Testis (tissue), 2 donors: ENCODE measurements around the gene LCP2.

Experiments
- POLR2A ChIP-seq: fragments of 450-650 bp; IDR thresholded peaks from one replicate; pipeline ENCODE4 v1.6.1; 2017; ENCODE audit warnings: antibody characterized with exemption, mild to moderate bottlenecking, moderate library complexity
- TF ChIP-seq, protein P1 (sequence below), 3 experiments: fragments of 450-650 bp in 2 of 3; fragments of 200-600 bp in 1 of 3; sonication (generic) in 1 of 3; IDR thresholded peaks; one replicate each; pipeline ENCODE4 v1.5.1; 2016 to 2019; ENCODE audit warnings: antibody characterized with exemption in 3 of 3, mild to moderate bottlenecking in 2 of 3, moderate library complexity in 1 of 3

DNA sequence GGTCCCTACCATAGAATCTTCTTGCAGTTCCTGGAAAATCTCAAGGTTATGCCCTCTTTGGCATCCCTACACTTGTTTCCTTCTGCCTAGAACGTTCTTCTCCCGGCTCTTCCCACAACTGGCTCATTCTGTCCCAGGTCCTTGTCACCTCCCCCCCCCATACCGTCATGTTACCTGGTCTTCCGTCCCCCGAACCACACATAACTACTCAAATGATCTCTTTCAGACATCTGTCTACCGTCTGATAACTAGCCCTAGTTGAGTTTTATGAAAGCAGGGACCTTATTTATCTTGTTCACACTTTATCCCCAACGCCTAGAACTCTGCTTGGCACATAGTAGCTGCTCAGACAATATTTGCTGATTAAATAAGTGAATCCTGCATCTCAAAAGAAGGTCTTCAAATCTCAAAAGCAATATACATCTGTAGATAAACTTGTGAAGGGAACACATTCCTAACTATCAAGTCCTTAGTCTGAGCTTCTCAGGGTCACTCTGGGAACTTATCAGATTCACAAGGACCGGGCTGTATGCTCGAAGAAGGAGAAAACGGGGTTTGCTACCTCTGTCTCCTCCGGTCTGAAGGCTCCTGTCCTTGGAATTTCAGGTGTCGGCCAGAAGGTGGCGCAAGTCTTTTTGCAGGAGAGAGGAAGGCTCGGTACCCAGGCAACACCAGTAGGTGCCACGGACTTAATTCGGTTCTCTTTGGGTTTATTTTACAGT lies 30.0 kb downstream of the LCP2 start:
- TF ChIP-seq, protein P1, sequence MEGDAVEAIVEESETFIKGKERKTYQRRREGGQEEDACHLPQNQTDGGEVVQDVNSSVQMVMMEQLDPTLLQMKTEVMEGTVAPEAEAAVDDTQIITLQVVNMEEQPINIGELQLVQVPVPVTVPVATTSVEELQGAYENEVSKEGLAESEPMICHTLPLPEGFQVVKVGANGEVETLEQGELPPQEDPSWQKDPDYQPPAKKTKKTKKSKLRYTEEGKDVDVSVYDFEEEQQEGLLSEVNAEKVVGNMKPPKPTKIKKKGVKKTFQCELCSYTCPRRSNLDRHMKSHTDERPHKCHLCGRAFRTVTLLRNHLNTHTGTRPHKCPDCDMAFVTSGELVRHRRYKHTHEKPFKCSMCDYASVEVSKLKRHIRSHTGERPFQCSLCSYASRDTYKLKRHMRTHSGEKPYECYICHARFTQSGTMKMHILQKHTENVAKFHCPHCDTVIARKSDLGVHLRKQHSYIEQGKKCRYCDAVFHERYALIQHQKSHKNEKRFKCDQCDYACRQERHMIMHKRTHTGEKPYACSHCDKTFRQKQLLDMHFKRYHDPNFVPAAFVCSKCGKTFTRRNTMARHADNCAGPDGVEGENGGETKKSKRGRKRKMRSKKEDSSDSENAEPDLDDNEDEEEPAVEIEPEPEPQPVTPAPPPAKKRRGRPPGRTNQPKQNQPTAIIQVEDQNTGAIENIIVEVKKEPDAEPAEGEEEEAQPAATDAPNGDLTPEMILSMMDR (IDR thresholded peaks at IDR 0.05), result peak; percentile 86 to 91 (median 87)
- TF ChIP-seq POLR2A, result no peak
